Stomach smooth muscle (tissue), 2 donors: ENCODE results near the gene RNF113B.

Experiments
- H3K27ac ChIP-seq: one replicate; pipeline ENCODE4 v1.7.0; 2013; ENCODE audit warnings: mild to moderate bottlenecking, low read length, inconsistent platforms
- H3K27me3 ChIP-seq, 2 donors: one replicate each; pipeline ENCODE4 v1.7.0; 2013; ENCODE audit warnings: low read length in 2 of 2; ENCODE audit not compliant: insufficient read depth in 2 of 2, control insufficient read depth in 1 of 2
- H3K36me3 ChIP-seq, 2 donors: one replicate each; pipeline ENCODE4 v1.7.0; 2013; ENCODE audit warnings: low read length in 2 of 2; ENCODE audit not compliant: control insufficient read depth in 2 of 2, insufficient read depth in 2 of 2
- H3K4me1 ChIP-seq: one replicate; pipeline ENCODE4 v1.7.0; 2013; ENCODE audit warnings: low read length; ENCODE audit not compliant: control insufficient read depth, insufficient read depth
- H3K4me3 ChIP-seq, 2 donors: one replicate each; pipeline ENCODE4 v1.7.0; 2013; ENCODE audit warnings: low read length in 2 of 2
- H3K9ac ChIP-seq, 2 donors: one replicate each; pipeline ENCODE4 v1.7.0; 2013; ENCODE audit warnings: low read length in 2 of 2, mild to moderate bottlenecking in 1 of 2
- H3K9me3 ChIP-seq, 2 donors: one replicate each; pipeline ENCODE4 v1.7.0; 2013; ENCODE audit warnings: low read length in 2 of 2; ENCODE audit not compliant: control insufficient read depth in 2 of 2
- donor health status: healthy.
- donor health status: Pancreatic carcinoma.

Gene RNF113B

DNA sequence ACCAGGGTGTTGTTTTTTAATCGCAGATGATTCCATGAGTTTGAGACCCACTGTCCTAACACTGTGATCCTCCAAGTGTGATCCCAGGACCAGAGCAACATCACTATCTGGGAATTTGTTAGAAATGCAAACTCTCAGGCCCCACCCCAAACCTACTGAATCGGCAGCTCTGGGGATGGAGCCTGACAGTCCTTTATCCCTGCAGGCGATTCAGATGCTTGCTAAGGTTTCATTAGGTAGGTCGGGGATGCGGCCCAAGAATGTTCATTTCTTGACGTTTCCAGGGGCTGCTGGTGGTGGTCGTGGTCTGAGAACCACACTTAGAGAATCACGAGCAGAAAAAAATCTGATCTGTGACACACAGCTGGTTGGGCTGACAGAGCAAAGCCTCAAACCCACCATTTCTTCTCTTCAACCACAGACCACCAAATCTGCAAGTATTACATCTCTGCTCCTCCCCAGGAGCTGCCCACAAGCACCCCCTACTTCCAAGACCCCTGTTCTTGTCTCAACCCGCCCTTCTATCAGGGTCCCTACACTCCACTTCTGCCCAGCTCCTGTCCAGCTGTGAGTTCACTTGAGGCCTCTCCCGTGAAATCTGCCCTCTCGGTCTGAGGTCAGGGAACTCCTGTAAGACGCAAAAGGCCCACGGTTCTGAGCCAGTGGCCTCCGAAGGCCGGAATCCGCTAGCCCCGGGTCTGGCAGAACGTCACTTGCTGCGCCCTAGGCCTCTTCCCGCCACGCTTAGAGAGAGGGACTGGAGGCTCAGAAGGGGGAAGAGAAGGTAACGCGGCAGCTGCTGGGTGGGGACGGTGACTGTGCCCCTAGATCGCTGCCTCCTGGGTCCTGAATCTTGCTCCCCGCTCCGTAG is 35.3 kb downstream of the RNF113B start:
- Histone ChIP-seq H3K4me3 (peak overlapping the region; percentile 69 to 81), H3K27ac (no peak overlapping the region), H3K27me3 (no peaks in the 10 kb centered on the region), H3K36me3 (no peaks in the 10 kb centered on the region), H3K9me3 (no peaks in the 10 kb centered on the region), H3K9ac (peak overlapping the region in 1 of 2 donors; percentile 33), H3K4me1 (peaks cover 20% of the 10 kb centered on the region)

- H3K27me3 ChIP-seq: no peaks in the 10 kb centered on the region
- H3K4me1 ChIP-seq: peaks cover 20% of the 10 kb centered on the region
- H3K9ac ChIP-seq: no peak overlapping the region
- H3K36me3 ChIP-seq: no peaks in the 10 kb centered on the region
- H3K9me3 ChIP-seq: no peaks in the 10 kb centered on the region
- H3K4me3 ChIP-seq: no peak overlapping the region
- H3K27ac ChIP-seq: no peak overlapping the region
Measured at GRCh38 chr13:98141091-98141490, 36.0 kb downstream of the RNF113B start.

DNA sequence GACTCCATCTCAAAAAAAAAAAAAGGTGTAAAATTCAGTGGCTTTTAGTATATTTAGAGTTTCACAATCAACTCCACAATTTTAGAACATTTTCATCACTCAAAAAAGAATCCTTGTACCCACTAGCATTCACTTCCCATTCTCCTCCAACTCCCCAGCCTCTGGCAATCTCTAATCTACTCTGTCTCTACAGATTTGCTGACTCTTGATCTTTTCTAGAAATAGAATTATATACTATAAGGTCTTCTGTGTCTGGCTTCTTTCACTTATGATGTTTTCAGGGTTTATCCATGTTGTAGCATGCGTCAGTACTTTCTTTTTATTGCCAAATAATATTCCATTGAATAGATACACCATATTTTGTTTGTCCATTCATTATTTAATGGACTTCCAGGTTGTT is 42.2 kb downstream of the RNF113B start:
- Histone ChIP-seq H3K9ac (no peak overlapping the region), H3K4me3 (no peak overlapping the region), H3K4me1 (no peaks in the 10 kb centered on the region), H3K27ac (no peak overlapping the region), H3K36me3 (no peaks in the 10 kb centered on the region), H3K27me3 (no peaks in the 10 kb centered on the region), H3K9me3 (no peaks in the 10 kb centered on the region)

- Histone ChIP-seq H3K9ac (no peak overlapping the region), H3K27ac (no peak overlapping the region), H3K27me3 (no peaks in the 10 kb centered on the region), H3K9me3 (no peaks in the 10 kb centered on the region), H3K36me3 (no peaks in the 10 kb centered on the region), H3K4me3 (no peak overlapping the region), H3K4me1 (no peaks in the 10 kb centered on the region)
Measured at GRCh38 chr13:98133946-98134345, 43.1 kb downstream of the RNF113B start.

DNA sequence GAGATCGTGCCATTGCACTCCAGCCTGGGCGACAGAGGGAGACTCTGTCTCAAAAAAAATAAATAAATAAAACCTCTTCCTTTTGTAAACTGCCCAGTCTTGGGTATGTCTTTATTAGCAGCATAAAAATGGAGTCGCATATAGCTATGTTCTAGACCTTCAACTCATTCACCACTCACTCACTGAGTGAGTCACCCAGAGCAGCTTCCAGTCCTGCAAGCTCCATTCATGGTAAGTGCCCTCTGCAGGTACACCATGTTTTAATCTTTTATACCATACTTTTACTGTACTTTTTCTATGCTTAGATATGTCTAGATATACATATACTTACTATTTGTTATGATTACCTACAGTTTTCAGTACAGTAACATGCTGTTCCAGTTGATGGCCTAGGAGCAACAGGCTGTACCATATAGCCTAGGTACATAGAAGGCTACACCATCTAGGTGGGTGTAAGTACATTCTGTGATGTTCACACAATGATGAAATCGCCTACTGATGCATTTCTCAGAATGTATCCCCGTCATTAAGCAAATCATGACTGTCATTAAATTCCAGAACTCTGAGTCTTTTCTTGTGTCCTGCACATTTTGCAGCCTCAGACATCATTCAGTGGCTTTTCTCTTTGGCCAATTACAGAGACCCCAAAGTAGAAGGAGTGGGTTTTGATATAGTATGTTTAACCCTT is 47.9 kb downstream of the RNF113B start:
- H3K27me3 ChIP-seq: no peaks in the 10 kb centered on the region
- H3K36me3 ChIP-seq: no peaks in the 10 kb centered on the region
- no peak overlapping the region for H3K4me3 ChIP-seq
- no peaks in the 10 kb centered on the region for H3K4me1 ChIP-seq
- no peaks in the 10 kb centered on the region for H3K9me3 ChIP-seq
- no peak overlapping the region for H3K9ac ChIP-seq
- H3K27ac ChIP-seq: no peak overlapping the region
